Endothelial cell of umbilical vein (primary cell): ENCODE data around the gene TRIP13. TPM values are rescaled to one million over a fixed set of nuclear protein-coding genes. Genes with fewer than 3 reads are reported as not detected.

ENCODE experiments used
- BruUV-seq: library from RNA; stranded (reverse); fragments of 400-500 nt; replicated peaks from 2 replicates; lab custom pipeline; 2021; lab: Mats Ljungman, UMichigan
- CTCF ChIA-PET: fragments of 300-600, 350-600 bp; sonication (Branson Sonifier 250); formaldehyde crosslinking; loops from one replicate; lab custom pipeline; 2021; ENCODE audit warnings: antibody characterized with exemption, inconsistent platforms; lab: Charles Lee
- POLR2A ChIA-PET: fragments of 300-600, 350-600 bp; sonication (Branson Sonifier 250); formaldehyde crosslinking; loops from one replicate; lab custom pipeline; 2021; ENCODE audit warnings: antibody characterized with exemption, inconsistent platforms; lab: Charles Lee
- DNase-seq: peaks from one replicate; pipeline ENCODE4 v3.0.0-alpha.2; 2011; ENCODE audit warnings: low read depth, low spot score
- FAIRE-seq: peaks from 2 replicates; lab custom pipeline; 2011; peaks lifted over from hg19 to GRCh38; lab: Jason Lieb, UNC
- H2AFZ ChIP-seq: 2 replicates; pipeline ENCODE4 v1.6.0; 2012; ENCODE audit warnings: low read depth, low read length, control low read depth, inconsistent platforms
- H3K27ac ChIP-seq: 2 replicates; pipeline ENCODE4 v1.5.1; 2011; ENCODE audit warnings: low read depth, mild to moderate bottlenecking, control low read depth, low read length, moderate library complexity; ENCODE audit not compliant: insufficient read depth
- H3K27me3 ChIP-seq, 2 experiments: 2 replicates each; pipeline versions ENCODE4 v1.6.0 to v1.6.1; 2011; ENCODE audit warnings: low read length in 2 of 2, mixed read lengths in 1 of 2; ENCODE audit not compliant: control insufficient read depth in 2 of 2, insufficient read depth in 2 of 2
- H3K36me3 ChIP-seq, 2 experiments: 2 replicates in 1 of 2; 3 replicates in 1 of 2; pipeline ENCODE4 v1.5.1; 2011; ENCODE audit warnings: low read length in 2 of 2, mild to moderate bottlenecking in 1 of 2, moderate library complexity in 1 of 2; ENCODE audit not compliant: control insufficient read depth in 2 of 2, insufficient read depth in 2 of 2; ENCODE audit errors: extremely low read depth in 1 of 2
- H3K4me1 ChIP-seq: 3 replicates; pipeline ENCODE4 v1.5.1; 2011; ENCODE audit warnings: mild to moderate bottlenecking, low read length; ENCODE audit not compliant: control insufficient read depth, insufficient read depth; ENCODE audit errors: extremely low read depth
- H3K4me2 ChIP-seq: 2 replicates; pipeline ENCODE4 v1.6.1; 2011; ENCODE audit warnings: low read length, control low read depth, mixed read lengths; ENCODE audit not compliant: insufficient read depth
- H3K4me3 ChIP-seq, 3 experiments: fragments of 200-600 bp in 1 of 3; sonication (generic), shearing (Covaris generic) in 1 of 3; replicated peaks in 1 of 3; 2 replicates each; pipeline ENCODE4 v1.5.1; 2011 to 2016; ENCODE audit warnings: control low read depth in 3 of 3, low read length in 3 of 3, mild to moderate bottlenecking in 2 of 3, inconsistent platforms in 1 of 3, low read depth in 1 of 3, moderate library complexity in 1 of 3; ENCODE audit not compliant: insufficient read depth in 1 of 3
- H3K79me2 ChIP-seq: 2 replicates; pipeline ENCODE4 v1.6.0; 2012; ENCODE audit warnings: low read length, inconsistent platforms; ENCODE audit not compliant: control insufficient read depth, insufficient read depth
- H3K9ac ChIP-seq: replicated peaks from 2 replicates; pipeline ENCODE3; 2011; ENCODE audit warnings: low read length, control low read depth; ENCODE audit not compliant: insufficient read depth; ENCODE audit errors: extremely low read depth
- H3K9me1 ChIP-seq: replicated peaks from 3 replicates; pipeline ENCODE4 v1.6.0; 2011; ENCODE audit warnings: mild to moderate bottlenecking, low read length; ENCODE audit not compliant: control insufficient read depth, insufficient read depth; ENCODE audit errors: extremely low read depth
- H3K9me3 ChIP-seq: replicated peaks from 2 replicates; pipeline ENCODE4 v1.5.1; 2012; ENCODE audit warnings: low read length, inconsistent platforms; ENCODE audit not compliant: control insufficient read depth, insufficient read depth
- H4K20me1 ChIP-seq: replicated peaks from 2 replicates; pipeline ENCODE3; 2011; ENCODE audit warnings: mild to moderate bottlenecking, low read length; ENCODE audit not compliant: control insufficient read depth, insufficient read depth; ENCODE audit errors: extremely low read depth
- EZH2 ChIP-seq: IDR thresholded peaks from 2 replicates; pipeline ENCODE4 v1.6.1; 2012; ENCODE audit warnings: borderline replicate concordance, low read depth, mild to moderate bottlenecking, moderate library complexity, low read length, inconsistent platforms; ENCODE audit not compliant: severe bottlenecking
- FOS ChIP-seq: IDR thresholded peaks from 2 replicates; pipeline ENCODE4 v1.6.1; 2011; ENCODE audit warnings: mild to moderate bottlenecking, low read length, moderate library complexity, borderline replicate concordance; ENCODE audit not compliant: insufficient read depth
- GATA2 ChIP-seq: IDR thresholded peaks from 2 replicates; pipeline ENCODE4 v1.7.0; 2011; ENCODE audit warnings: low read depth, mild to moderate bottlenecking, moderate library complexity, mixed read lengths, low read length; ENCODE audit not compliant: insufficient read length, insufficient read depth
- JUN ChIP-seq: IDR thresholded peaks from 2 replicates; pipeline ENCODE4 v1.6.1; 2011; ENCODE audit warnings: borderline replicate concordance, low read depth; ENCODE audit not compliant: insufficient read length, insufficient read depth
- MYC ChIP-seq: IDR thresholded peaks from one replicate; pipeline ENCODE4 v1.6.1; 2011; ENCODE audit warnings: mild to moderate bottlenecking, low read depth, low read length
- POLR2A ChIP-seq: IDR thresholded peaks from 2 replicates; pipeline ENCODE4 v1.6.1; 2012; ENCODE audit warnings: low read depth, mild to moderate bottlenecking, control low read depth, low read length
- POLR2AphosphoS5 ChIP-seq: IDR thresholded peaks from 2 replicates; pipeline ENCODE4 v1.6.1; 2012; ENCODE audit warnings: low read depth, mild to moderate bottlenecking, control low read depth, low read length, moderate library complexity; ENCODE audit not compliant: insufficient read depth
- dilution Hi-C: fragments of 300-500 bp; cut with MboI; formaldehyde crosslinking; loops from one replicate; pipeline ENCODE4 v1.15.0; 2019; ENCODE audit warnings: low sequenced_read_pairs; ENCODE audit not compliant: extremely low pct_ligation_motif_present
- intact Hi-C: fragments of 100-400 bp; cut with micrococcal nuclease; formaldehyde crosslinking; loops from one replicate; pipeline ENCODE4 v1.10.0; 2022
- polyA plus RNA-seq, 4 experiments: library from polyadenylated mRNA; depleted of rRNA in 3 of 4; stranded (reverse) in 3 of 4; unstranded in 1 of 4; fragments of >200 nt; gene quantifications; 2 replicates each; pipeline versions ENCODE4 v1.2.1 to v1.2.3, GENCODE V29; 2011 to 2012; ENCODE audit warnings: missing spikeins in 1 of 4
- total RNA-seq: library from RNA; stranded (reverse); gene quantifications from 2 replicates; pipeline ENCODE4 v1.2.3, GENCODE V29; 2021
- TF ChIP-seq, protein P1 (sequence below), 2 donors: IDR thresholded peaks; 1 replicate in 1 of 2; 2 replicates in 1 of 2; pipeline ENCODE4 v1.5.1; 2011; ENCODE audit warnings: low read length in 2 of 2, mild to moderate bottlenecking in 2 of 2, moderate library complexity in 2 of 2, control low read depth in 1 of 2, inconsistent platforms in 1 of 2, low read depth in 1 of 2; ENCODE audit not compliant: insufficient read depth in 1 of 2; ENCODE audit errors: extremely low read depth in 1 of 2
- TF ChIP-seq, protein P2 (sequence below): IDR thresholded peaks from 2 replicates; pipeline ENCODE4 v1.6.1; 2011; ENCODE audit not compliant: insufficient read depth, insufficient read length

The TRIP13 gene
- total and polyA plus RNA-seq, 2 donors (not counting 3 experiments of a cell fraction or from before 2014, with no cell fraction given), result 17.4 to 39.0 TPM

DNA sequence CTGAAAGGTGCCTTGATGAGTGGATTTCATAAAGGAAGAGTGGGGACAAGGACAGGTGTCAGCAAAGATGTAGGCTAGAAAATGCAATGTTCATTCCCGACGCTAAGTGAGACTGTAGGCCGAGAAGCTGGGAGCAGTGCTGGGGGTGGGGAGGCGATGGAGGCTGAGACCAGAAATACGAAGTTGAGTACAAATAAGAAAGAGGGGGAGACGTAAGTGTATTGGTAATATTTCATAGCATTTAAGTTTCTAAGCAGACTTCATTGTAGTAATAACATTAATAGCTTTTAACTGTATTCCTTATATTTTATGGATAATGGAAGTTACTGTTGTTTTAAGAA lies 11.0 kb downstream of the TRIP13 start:
- Histone ChIP-seq H3K4me3 (no peak overlapping the region), H3K36me3 (peaks cover 2 to 3% of the 10 kb centered on the region in 2 experiments), H3K27me3 (no peaks in the 10 kb centered on the region), H2AFZ (no peak overlapping the region), H3K9me3 (no peaks in the 10 kb centered on the region), H3K4me2 (no peak overlapping the region), H4K20me1 (no peaks in the 10 kb centered on the region), H3K79me2 (peaks cover 2% of the 10 kb centered on the region), H3K9ac (no peak overlapping the region), H3K4me1 (no peaks in the 10 kb centered on the region), H3K9me1 (no peaks in the 10 kb centered on the region), H3K27ac (no peak overlapping the region)
- dilution Hi-C loops (no loop called here), intact Hi-C loops (loop anchor here (2.0 kb wide), 1 partner anchor 233 kb away; no protein-coding TSS in a partner anchor)
- no TSS peak for BruUV-seq
- CTCF ChIA-PET, result interaction anchor here (0.9 to 5.0 kb wide), 6 partner anchors 11 to 587 kb away, joined by 3 to 101 read pairs (median 16); partner anchors contain the start of genes BRD9 and TRIP13
- POLR2A ChIA-PET, result no interaction called here
- DNase-seq, result no peak
- no peak for TF ChIP-seq MYC
- TF ChIP-seq, protein P1, sequence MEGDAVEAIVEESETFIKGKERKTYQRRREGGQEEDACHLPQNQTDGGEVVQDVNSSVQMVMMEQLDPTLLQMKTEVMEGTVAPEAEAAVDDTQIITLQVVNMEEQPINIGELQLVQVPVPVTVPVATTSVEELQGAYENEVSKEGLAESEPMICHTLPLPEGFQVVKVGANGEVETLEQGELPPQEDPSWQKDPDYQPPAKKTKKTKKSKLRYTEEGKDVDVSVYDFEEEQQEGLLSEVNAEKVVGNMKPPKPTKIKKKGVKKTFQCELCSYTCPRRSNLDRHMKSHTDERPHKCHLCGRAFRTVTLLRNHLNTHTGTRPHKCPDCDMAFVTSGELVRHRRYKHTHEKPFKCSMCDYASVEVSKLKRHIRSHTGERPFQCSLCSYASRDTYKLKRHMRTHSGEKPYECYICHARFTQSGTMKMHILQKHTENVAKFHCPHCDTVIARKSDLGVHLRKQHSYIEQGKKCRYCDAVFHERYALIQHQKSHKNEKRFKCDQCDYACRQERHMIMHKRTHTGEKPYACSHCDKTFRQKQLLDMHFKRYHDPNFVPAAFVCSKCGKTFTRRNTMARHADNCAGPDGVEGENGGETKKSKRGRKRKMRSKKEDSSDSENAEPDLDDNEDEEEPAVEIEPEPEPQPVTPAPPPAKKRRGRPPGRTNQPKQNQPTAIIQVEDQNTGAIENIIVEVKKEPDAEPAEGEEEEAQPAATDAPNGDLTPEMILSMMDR (IDR thresholded peaks at IDR 0.05; ENCODE audit: extremely low read depth in 1 of 2, insufficient read depth in 1 of 2, low read depth in 1 of 2, low read length in 2 of 2), result no peak
- TF ChIP-seq FOS, result no peak
- no peak for TF ChIP-seq POLR2A
- TF ChIP-seq EZH2, result no peak
- TF ChIP-seq GATA2, result no peak
- TF ChIP-seq, protein P2, sequence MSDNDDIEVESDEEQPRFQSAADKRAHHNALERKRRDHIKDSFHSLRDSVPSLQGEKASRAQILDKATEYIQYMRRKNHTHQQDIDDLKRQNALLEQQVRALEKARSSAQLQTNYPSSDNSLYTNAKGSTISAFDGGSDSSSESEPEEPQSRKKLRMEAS, result no peak
- no peak for TF ChIP-seq POLR2AphosphoS5
- TF ChIP-seq JUN, result no peak
- FAIRE-seq, result no peak
